OCI-LY7 (cell line): Measurements from ENCODE around the gene PAX7.

Source experiments
- CTCF ChIP-seq: fragments of 200-600 bp; sonication (generic); conservative IDR thresholded peaks from 2 replicates; pipeline ENCODE4 v1.5.1; 2014; ENCODE audit warnings: mild to moderate bottlenecking, antibody characterized with exemption, low read length, moderate library complexity, mixed read lengths
- EZH2phosphoT487 ChIP-seq: fragments of 200-600 bp; sonication (generic); IDR thresholded peaks from 2 replicates; pipeline ENCODE4 v1.6.1; 2018; ENCODE audit warnings: low read depth, borderline replicate concordance, mild to moderate bottlenecking, mixed run types, antibody characterized with exemption, low read length, moderate library complexity, mixed read lengths

GRCh38 chr1:18635891-18636595, 5.4 kb downstream of the PAX7 start:
- TF ChIP-seq CTCF (no peak), EZH2phosphoT487 (no peak)
